Gastrocnemius medialis (tissue), 4 donors: ENCODE results near the gene CAPN5.

ENCODE experiments used
- CTCF ChIP-seq, 5 experiments: fragments of 450-650 bp in 3 of 5; fragments of 200-600 bp in 2 of 5; sonication (generic) in 2 of 5; IDR thresholded peaks in 4 of 5; conservative IDR thresholded peaks in 1 of 5; 1 replicate in 4 of 5; 2 replicates in 1 of 5; pipeline ENCODE4 v1.5.1; 2016 to 2019; ENCODE audit warnings: antibody characterized with exemption in 5 of 5, mild to moderate bottlenecking in 3 of 5, moderate library complexity in 3 of 5
- POLR2A ChIP-seq, 2 donors: fragments of 450-650 bp; IDR thresholded peaks; one replicate each; pipeline ENCODE4 v1.6.1; 2017; ENCODE audit warnings: antibody characterized with exemption in 2 of 2, mild to moderate bottlenecking in 2 of 2, moderate library complexity in 2 of 2

DNA sequence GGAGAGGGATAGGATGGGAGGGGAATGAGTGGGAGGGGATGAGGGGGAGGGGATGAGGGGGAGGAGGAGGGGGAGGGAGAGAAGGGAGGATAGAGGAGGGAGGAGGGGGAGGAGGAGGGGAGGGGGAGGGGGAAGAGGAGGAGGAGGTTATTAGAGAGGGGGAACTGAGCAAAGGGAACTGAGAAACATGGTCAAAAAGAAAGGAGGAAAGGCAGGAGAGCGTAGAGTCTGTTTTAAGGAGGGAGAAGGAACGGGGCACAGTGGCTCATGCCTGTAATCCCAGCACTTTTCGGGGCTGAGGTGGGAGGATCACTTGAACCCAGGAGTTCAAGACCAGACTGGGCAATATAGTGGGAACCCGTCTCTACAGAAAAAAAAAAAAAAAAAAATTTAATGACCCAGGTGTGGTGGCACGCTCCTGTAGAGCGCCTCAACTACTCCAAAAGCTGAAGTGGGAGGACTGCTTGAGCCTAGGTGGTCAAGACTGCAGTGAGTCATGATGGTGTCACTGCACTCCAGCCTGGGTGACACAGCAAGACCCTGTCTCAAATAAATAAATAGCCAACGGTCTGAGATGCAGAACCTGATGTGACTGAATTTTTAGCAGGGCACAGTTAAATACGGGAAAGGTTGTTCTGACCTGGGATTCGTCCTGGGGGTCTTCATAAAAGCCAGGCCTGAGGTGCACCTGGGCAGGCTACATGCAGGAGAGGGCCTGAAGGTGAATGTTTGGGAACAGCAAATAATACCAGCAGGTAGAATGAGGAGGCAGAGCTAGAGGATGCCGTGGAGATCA lies 28.5 kb upstream of the CAPN5 start:
- no peak for TF ChIP-seq CTCF (IDR thresholded peaks at IDR 0.05 in 4 of 5, conservative IDR thresholded peaks at IDR 0.05 in 1 of 5)
- no peak for TF ChIP-seq POLR2A (IDR thresholded peaks at IDR 0.05)
